GM12801 (cell line): Measurements from ENCODE around the gene ACBD3.

Experiments
- TF ChIP-seq, protein P1 (sequence below): IDR thresholded peaks from one replicate; pipeline ENCODE4 v1.5.1; 2011; ENCODE audit warnings: control low read depth; ENCODE audit not compliant: insufficient read length; ENCODE audit errors: extremely low read depth

Gene ACBD3

DNA sequence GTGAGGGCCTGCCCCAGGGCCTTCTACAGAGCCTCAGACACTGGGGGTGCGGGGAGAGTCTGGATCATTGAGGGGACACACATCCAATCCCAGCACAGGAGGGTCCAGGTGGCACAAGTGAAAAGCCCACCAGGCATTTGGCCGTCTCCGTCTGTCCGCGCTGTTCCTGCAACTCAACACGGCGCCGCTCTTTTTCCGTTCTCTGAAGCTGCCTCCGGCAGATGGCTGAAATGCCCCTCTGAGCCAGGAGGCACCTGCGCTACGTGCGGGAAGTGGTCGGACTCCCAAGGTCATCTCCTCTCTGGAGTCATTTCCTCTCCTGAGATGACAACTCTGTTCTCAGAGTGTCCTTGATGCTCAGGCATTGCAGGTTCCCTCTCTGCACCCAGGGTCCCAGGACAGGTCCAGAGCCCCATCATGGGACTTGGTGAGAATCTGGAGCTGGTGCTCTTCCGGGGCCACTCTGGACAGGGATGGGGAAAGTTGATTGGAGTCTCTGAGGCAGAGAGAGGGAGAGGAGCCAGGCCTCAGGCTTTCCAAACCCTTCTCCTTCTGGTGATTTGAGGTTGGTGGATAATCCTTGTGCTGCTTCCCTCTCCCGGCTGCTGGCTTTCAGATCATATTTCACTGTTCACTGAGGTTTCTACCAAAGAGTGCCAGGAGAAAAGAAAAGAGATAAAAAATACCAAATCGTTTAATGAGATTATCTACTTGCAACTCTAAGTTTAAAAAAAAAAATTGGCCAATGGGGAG lies 22.9 kb upstream of the ACBD3 start:
- TF ChIP-seq, protein P1, sequence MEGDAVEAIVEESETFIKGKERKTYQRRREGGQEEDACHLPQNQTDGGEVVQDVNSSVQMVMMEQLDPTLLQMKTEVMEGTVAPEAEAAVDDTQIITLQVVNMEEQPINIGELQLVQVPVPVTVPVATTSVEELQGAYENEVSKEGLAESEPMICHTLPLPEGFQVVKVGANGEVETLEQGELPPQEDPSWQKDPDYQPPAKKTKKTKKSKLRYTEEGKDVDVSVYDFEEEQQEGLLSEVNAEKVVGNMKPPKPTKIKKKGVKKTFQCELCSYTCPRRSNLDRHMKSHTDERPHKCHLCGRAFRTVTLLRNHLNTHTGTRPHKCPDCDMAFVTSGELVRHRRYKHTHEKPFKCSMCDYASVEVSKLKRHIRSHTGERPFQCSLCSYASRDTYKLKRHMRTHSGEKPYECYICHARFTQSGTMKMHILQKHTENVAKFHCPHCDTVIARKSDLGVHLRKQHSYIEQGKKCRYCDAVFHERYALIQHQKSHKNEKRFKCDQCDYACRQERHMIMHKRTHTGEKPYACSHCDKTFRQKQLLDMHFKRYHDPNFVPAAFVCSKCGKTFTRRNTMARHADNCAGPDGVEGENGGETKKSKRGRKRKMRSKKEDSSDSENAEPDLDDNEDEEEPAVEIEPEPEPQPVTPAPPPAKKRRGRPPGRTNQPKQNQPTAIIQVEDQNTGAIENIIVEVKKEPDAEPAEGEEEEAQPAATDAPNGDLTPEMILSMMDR, result no peak

DNA sequence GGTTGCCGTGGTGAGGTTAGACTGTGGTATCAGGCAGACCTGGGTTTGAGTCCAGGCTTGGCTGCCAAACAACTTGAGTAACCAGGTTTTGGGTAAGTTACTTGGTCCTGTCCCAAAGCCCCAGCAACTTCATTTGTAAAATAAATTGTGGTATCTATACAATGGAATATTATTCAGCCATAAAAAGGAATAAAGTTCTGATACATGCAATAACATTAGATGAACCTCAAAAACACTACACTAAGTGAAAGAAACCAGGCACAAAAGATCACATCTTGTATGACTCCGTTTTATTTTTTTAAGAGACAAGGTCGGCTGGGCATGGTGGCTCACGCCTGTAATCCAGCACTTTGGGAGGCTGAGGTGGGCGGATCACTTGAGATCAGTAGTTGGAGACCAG lies 20.5 kb upstream of the ACBD3 start:
- TF ChIP-seq, protein P1, result no peak

DNA sequence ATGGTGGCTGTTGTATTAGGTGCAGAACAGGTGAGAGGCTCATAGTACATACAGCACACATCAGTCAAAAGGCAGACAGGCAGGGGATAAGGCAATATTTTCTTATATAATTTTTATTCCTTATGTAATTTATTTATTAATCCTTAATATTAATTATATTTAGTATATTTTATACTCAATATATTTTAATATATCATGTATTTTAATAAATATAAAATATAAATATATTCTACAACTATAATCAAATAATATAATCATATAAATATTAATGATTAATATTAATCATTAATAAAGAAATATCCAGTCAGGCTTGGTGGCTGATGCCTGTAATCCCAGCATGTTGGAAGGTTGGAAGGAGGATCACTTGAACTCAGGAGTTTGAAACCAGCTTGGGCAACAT lies 17.7 kb upstream of the ACBD3 start:
- TF ChIP-seq, protein P1, result no peak

DNA sequence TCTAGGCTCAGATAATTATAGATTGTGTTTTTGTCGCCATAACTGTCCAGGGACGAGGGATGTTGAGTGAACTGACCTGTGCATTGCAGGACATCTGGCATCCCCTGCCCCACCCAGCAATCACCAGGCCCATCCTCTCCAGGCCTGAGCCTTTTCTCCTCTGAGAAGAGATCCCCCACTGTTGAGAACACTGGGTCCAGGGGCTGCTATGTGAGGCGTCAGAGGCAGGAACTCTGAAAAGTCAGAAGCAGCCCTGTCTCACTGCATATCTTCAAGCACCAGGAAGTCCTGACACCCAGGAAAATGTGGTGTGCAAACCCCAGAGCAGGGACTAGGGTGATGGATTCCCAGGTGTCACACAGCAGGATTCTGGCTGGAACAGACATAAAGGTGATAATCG lies 17.1 kb upstream of the ACBD3 start:
- TF ChIP-seq, protein P1, result no peak

DNA sequence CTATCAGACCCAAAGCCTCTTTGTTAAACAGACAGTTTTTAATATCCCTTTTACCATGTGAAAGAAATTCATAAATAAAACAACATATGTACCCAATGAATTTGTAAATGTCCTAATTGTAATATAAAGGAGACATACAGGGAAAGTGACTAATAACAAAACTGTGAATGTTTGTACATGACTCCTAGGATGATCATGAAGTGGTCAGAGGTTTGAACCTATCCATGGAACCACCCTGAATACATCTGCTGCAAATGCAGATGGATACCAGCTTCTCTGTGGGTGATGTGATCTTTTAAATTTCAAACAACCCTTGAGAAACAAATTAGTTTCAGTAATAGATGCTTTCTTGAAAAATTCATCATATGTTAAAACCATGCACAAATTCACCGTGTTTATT lies 16.7 kb upstream of the ACBD3 start:
- TF ChIP-seq, protein P1, result no peak

DNA sequence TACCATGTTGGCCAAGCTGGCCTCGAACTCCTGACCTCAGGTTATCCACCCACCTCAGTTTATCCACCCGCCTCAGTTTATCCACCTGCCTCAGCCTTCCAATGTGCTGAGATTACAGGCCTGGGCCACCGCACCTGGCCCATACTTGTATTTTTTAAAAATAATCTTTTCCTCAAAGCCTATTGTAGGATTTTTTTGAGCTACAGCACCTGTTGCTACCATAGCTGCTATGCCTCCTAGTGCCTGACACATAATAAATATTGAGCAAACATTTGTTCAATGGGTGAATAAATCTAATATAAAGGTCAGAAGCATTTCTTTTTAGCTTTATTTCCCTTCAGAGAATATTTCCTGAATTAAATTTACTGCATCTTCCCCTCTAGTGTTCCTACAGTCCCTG lies 15.7 kb upstream of the ACBD3 start:
- TF ChIP-seq, protein P1, result no peak

DNA sequence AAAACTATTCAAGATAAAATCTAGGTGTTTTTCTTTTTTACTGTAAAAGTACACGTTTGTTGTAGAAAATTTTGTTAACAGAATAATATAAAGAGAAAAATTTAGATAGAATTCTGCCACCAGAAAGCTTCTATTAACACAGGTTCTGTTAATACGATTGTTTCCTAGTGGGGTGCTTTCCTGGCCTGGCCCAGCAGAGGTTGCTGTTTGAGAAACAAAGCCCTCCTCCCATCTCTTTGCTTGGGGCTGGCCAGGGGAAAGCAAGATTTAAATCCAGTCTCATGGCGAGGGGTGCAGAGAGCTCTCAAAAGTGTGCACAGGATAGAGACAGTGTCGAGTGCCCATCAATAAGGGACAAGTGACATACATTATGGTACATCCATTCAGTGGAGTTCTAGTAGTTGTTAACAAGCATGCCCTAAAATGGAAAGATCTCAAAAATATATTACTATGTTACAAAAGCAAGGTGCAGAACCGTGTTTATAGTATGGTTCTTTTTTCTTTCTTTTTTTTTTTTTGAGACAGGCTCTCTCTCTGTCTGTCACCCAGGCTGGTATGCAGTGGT lies 14.6 kb upstream of the ACBD3 start:
- TF ChIP-seq, protein P1, result no peak

DNA sequence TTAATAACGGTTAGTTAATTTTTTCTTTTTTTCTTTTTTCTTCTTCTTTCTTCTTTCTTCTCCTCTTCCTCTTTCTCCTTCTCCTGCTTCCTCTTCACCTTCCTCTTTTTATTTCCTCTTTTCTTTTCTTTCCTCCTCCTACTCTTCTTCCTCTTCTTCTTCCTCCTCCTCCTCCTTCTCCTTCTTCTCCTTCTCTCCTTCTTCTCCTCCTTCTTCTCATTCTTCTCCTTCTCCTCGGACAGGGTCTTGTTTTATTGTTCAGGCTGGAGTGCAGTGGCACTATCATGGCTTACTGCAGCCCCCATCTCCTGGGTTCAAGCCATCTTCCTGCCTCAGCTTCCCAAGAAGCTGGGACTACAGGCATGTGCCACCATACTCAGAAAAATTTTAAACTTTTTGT lies 13.4 kb upstream of the ACBD3 start:
- TF ChIP-seq, protein P1, result no peak
